Caco-2 (cell line): ENCODE data around the gene ZNF837. TPM values are rescaled to one million over a fixed set of nuclear protein-coding genes. Genes with fewer than 3 reads are reported as not detected.

Experiments used
- BruUV-seq: library from RNA; stranded (reverse); fragments of 400-500 nt; replicated peaks from 2 replicates; lab custom pipeline; 2021; lab: Mats Ljungman, UMichigan
- CTCF ChIA-PET: fragments of 300-600 bp; sonication (Branson Sonifier 250); formaldehyde crosslinking; loops from one replicate; lab custom pipeline; 2022; ENCODE audit warnings: antibody characterized with exemption; lab: Charles Lee
- POLR2A ChIA-PET: fragments of 300-600 bp; sonication (Branson Sonifier 250); formaldehyde crosslinking; loops from one replicate; lab custom pipeline; 2022; ENCODE audit warnings: antibody characterized with exemption; lab: Charles Lee
- DNase-seq, 2 experiments: peaks; one replicate each; pipeline versions ENCODE4 v3.0.0 to v3.0.0-alpha.2; 2020 to 2022
- H3K27me3 ChIP-seq: replicated peaks from 2 replicates; pipeline ENCODE4 v1.6.0; 2011; ENCODE audit warnings: low read length; ENCODE audit not compliant: control insufficient read depth, insufficient read depth
- H3K36me3 ChIP-seq: 2 replicates; pipeline ENCODE4 v1.5.1; 2011; ENCODE audit warnings: low read length; ENCODE audit not compliant: control insufficient read depth, insufficient read depth
- H3K4me1 ChIP-seq: fragments of 250-450 bp; sonication (Bioruptor Pico); 2 replicates; pipeline ENCODE4 v1.5.1; 2020; ENCODE audit warnings: mild to moderate bottlenecking
- H3K4me3 ChIP-seq: 2 replicates; pipeline ENCODE4 v1.5.1; 2011; ENCODE audit warnings: low read depth, mild to moderate bottlenecking, control low read depth, low read length
- H3K9me3 ChIP-seq: fragments of 250-450 bp; sonication (Bioruptor Pico); 2 replicates; pipeline ENCODE4 v1.5.1; 2020; ENCODE audit warnings: mild to moderate bottlenecking, moderate library complexity
- H3K27ac Mint-ChIP-seq: one replicate; pipeline ENCODE4 v1.8.0; 2022; ENCODE audit warnings: mixed read lengths; ENCODE audit not compliant: unreplicated experiment
- H3K27me3 Mint-ChIP-seq: one replicate; pipeline ENCODE4 v1.8.0; 2022; ENCODE audit warnings: mixed read lengths; ENCODE audit not compliant: insufficient read depth, unreplicated experiment
- H3K36me3 Mint-ChIP-seq: one replicate; pipeline ENCODE4 v1.8.0; 2022; ENCODE audit warnings: mild to moderate bottlenecking, mixed read lengths; ENCODE audit not compliant: insufficient read depth, unreplicated experiment
- H3K4me1 Mint-ChIP-seq: one replicate; pipeline ENCODE4 v1.8.0; 2022; ENCODE audit warnings: low read depth, mixed read lengths; ENCODE audit not compliant: unreplicated experiment
- H3K4me3 Mint-ChIP-seq: one replicate; pipeline ENCODE4 v1.8.0; 2022; ENCODE audit warnings: mild to moderate bottlenecking, moderate library complexity, mixed read lengths; ENCODE audit not compliant: unreplicated experiment
- H3K9me3 Mint-ChIP-seq: one replicate; pipeline ENCODE4 v1.8.0; 2022; ENCODE audit warnings: mixed read lengths; ENCODE audit not compliant: unreplicated experiment
- CTCF ChIP-seq, 2 experiments: fragments of 200-600 bp in 1 of 2; IDR thresholded peaks; 1 replicate in 1 of 2; 2 replicates in 1 of 2; pipeline versions ENCODE4 v1.5.1 to v1.8.0; 2011 to 2022; ENCODE audit warnings: antibody characterized with exemption in 1 of 2, control low read depth in 1 of 2, inconsistent platforms in 1 of 2, low read depth in 1 of 2, low read length in 1 of 2, mild to moderate bottlenecking in 1 of 2, moderate library complexity in 1 of 2; ENCODE audit not compliant: insufficient read depth in 1 of 2, severe bottlenecking in 1 of 2, unreplicated experiment in 1 of 2
- intact Hi-C: fragments of 100-400 bp; cut with micrococcal nuclease; formaldehyde crosslinking; loops from one replicate; pipeline ENCODE4 v1.10.0; 2022; ENCODE audit not compliant: unreplicated experiment
- total RNA-seq: library from RNA; stranded (reverse); gene quantifications from 2 replicates; pipeline ENCODE4 v1.2.3, GENCODE V29; 2022

The ZNF837 gene
- total RNA-seq, 1 experiment from 2014 or later: 2.3 TPM

GRCh38 chr19:58356766-58357480 is 23.9 kb downstream of the ZNF837 start:
- no peak for TF ChIP-seq CTCF (IDR thresholded peaks at IDR 0.05; ENCODE audit: insufficient read depth in 1 of 2, low read depth in 1 of 2, low read length in 1 of 2, severe bottlenecking in 1 of 2, unreplicated experiment in 1 of 2)
- POLR2A ChIA-PET: no interaction called here
- H3K27me3 Mint-ChIP-seq: no peaks in the 10 kb centered on the region
- no TSS peak for BruUV-seq
- no peaks in the 10 kb centered on the region for H3K36me3 ChIP-seq
- no peaks in the 10 kb centered on the region for H3K27me3 ChIP-seq
- CTCF ChIA-PET: no interaction called here
- no peaks in the 10 kb centered on the region for H3K9me3 Mint-ChIP-seq
- intact Hi-C loops: no loop called here
- DNase-seq: no peak
- no peaks in the 10 kb centered on the region for H3K4me1 Mint-ChIP-seq
- H3K9me3 ChIP-seq: no peaks in the 10 kb centered on the region
- H3K4me1 ChIP-seq: peaks cover 5% of the 10 kb centered on the region; the same call in 1 of the 2 replicates
- no peak overlapping the region for H3K4me3 ChIP-seq
- H3K27ac Mint-ChIP-seq: no peak overlapping the region
- no peak overlapping the region for H3K4me3 Mint-ChIP-seq
- peaks cover 4% of the 10 kb centered on the region for H3K36me3 Mint-ChIP-seq

GRCh38 chr19:58355908-58356765 is 24.7 kb downstream of the ZNF837 start:
- no peaks in the 10 kb centered on the region for H3K27me3 Mint-ChIP-seq
- Histone ChIP-seq H3K4me3 (no peak overlapping the region), H3K36me3 (no peaks in the 10 kb centered on the region), H3K4me1 (no peaks in the 10 kb centered on the region), H3K27me3 (no peaks in the 10 kb centered on the region), H3K9me3 (no peaks in the 10 kb centered on the region)
- ChIA-PET POLR2A (no interaction called here), CTCF (no interaction called here)
- no peaks in the 10 kb centered on the region for H3K4me1 Mint-ChIP-seq
- H3K27ac Mint-ChIP-seq: no peak overlapping the region
- intact Hi-C loops: no loop called here
- no peaks in the 10 kb centered on the region for H3K9me3 Mint-ChIP-seq
- TF ChIP-seq CTCF (IDR thresholded peaks at IDR 0.05; ENCODE audit: insufficient read depth in 1 of 2, low read depth in 1 of 2, low read length in 1 of 2, severe bottlenecking in 1 of 2, unreplicated experiment in 1 of 2): no peak
- no peaks in the 10 kb centered on the region for H3K36me3 Mint-ChIP-seq
- no TSS peak for BruUV-seq
- no peak for DNase-seq
- no peak overlapping the region for H3K4me3 Mint-ChIP-seq

GRCh38 chr19:58355215-58355796 is 25.5 kb downstream of the ZNF837 start:
- H3K9me3 Mint-ChIP-seq: no peaks in the 10 kb centered on the region
- no peak for DNase-seq
- no TSS peak for BruUV-seq
- no peak overlapping the region for H3K4me3 Mint-ChIP-seq
- no peaks in the 10 kb centered on the region for H3K4me1 ChIP-seq
- no peaks in the 10 kb centered on the region for H3K27me3 Mint-ChIP-seq
- ChIA-PET CTCF (no interaction called here), POLR2A (interaction anchor here (1.2 kb wide), 1 partner anchor 53 kb away, joined by 3 read pairs; the partner anchor contains the start of gene ZNF584)
- no peak overlapping the region for H3K4me3 ChIP-seq
- H3K27ac Mint-ChIP-seq: no peak overlapping the region
- intact Hi-C loops: no loop called here
- no peaks in the 10 kb centered on the region for H3K9me3 ChIP-seq
- H3K36me3 Mint-ChIP-seq: no peaks in the 10 kb centered on the region
- no peaks in the 10 kb centered on the region for H3K27me3 ChIP-seq
- no peak for TF ChIP-seq CTCF (IDR thresholded peaks at IDR 0.05; ENCODE audit: insufficient read depth in 1 of 2, low read depth in 1 of 2, low read length in 1 of 2, severe bottlenecking in 1 of 2, unreplicated experiment in 1 of 2)
- H3K36me3 ChIP-seq: no peaks in the 10 kb centered on the region
- no peaks in the 10 kb centered on the region for H3K4me1 Mint-ChIP-seq
